Neuron (in vitro differentiated cells): ENCODE measurements around the gene CSGALNACT2.
"Not testable (repeated sequence)": the region's sequence is repeated elsewhere in the genome, so short reads cannot be mapped to it uniquely, and the experiment has no call there.

Source experiments
- H2AFZ ChIP-seq: one replicate; pipeline ENCODE4 v1.6.1; 2013; ENCODE audit warnings: low read depth, mild to moderate bottlenecking, inconsistent platforms, low read length, moderate library complexity
- H3K27me3 ChIP-seq: one replicate; pipeline ENCODE4 v1.6.1; 2013; ENCODE audit warnings: low read length; ENCODE audit not compliant: insufficient read depth
- H3K36me3 ChIP-seq: one replicate; pipeline ENCODE4 v1.6.1; 2013; ENCODE audit warnings: low read length; ENCODE audit not compliant: insufficient read depth
- H3K4me1 ChIP-seq: one replicate; pipeline ENCODE4 v1.6.1; 2013; ENCODE audit warnings: low read length; ENCODE audit not compliant: insufficient read depth
- H3K4me3 ChIP-seq: 2 replicates; pipeline ENCODE4 v1.5.1; 2013; ENCODE audit warnings: mild to moderate bottlenecking, low read length, moderate library complexity
- H3K9me3 ChIP-seq: one replicate; pipeline ENCODE4 v1.6.1; 2013; ENCODE audit warnings: low read length

The CSGALNACT2 gene

GRCh38 chr10:43211431-43212042 lies 73.3 kb downstream of the CSGALNACT2 start:
- Histone ChIP-seq H3K4me3 (no peak overlapping the region), H3K9me3 (no peaks in the 10 kb centered on the region), H3K36me3 (no peaks in the 10 kb centered on the region), H3K27me3 (peaks cover 13% of the 10 kb centered on the region), H2AFZ (no peak overlapping the region), H3K4me1 (no peaks in the 10 kb centered on the region)

- Histone ChIP-seq H3K9me3 (no peaks in the 10 kb centered on the region), H2AFZ (no peak overlapping the region), H3K4me3 (no peak overlapping the region), H3K4me1 (no peaks in the 10 kb centered on the region), H3K27me3 (peaks cover 13% of the 10 kb centered on the region), H3K36me3 (no peaks in the 10 kb centered on the region)
Observed at GRCh38 chr10:43212043-43212721, 73.9 kb downstream of the CSGALNACT2 start.

DNA sequence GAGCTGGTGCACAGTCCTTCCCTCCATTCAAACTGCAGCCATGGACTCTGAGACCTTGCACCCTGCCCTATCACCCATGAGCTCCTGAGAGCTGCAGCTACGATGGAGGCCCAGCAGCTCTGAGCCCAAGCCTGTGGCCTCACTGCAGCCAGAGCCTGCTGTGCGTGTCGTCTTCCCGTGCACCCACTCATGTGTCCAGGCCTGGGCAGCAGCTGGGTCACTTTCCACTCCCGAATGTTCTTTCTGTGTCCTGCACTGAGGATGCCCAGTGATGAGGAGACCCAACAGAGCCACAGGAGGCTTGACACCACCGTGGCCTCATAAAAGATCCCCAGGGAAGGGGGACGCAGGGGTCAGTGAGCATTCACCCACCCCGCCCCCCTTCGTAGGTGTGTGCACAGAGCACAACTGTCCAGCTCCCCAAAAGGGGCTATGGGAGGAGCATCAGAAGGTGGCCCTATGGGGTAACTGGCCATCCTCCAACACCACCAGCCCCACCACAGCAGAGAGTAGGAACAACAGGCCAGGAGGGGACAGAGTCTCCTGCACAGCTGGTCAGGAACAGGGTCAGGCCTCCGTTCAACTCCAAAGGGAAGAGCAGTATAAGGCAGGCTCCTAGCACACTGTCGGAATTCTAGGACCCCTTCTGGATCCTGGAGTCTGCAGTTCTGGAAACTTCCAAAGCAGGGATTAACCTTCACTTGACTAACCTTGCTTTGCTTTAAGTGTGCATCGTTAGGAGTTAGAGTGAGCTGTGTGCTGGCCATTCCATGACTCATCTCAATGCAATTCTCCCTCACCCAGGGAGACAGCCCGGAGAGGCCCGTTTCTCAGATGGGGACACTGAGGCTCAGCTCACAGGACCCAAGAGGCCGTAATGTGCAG lies 76.1 kb downstream of the CSGALNACT2 start:
- Histone ChIP-seq H3K27me3 (peaks cover 20% of the 10 kb centered on the region), H3K36me3 (no peaks in the 10 kb centered on the region), H3K4me3 (no peak overlapping the region), H3K9me3 (no peaks in the 10 kb centered on the region), H3K4me1 (peaks cover 12% of the 10 kb centered on the region), H2AFZ (no peak overlapping the region)

- H3K9me3 ChIP-seq: no peaks in the 10 kb centered on the region
- no peaks in the 10 kb centered on the region for H3K36me3 ChIP-seq
- H3K4me3 ChIP-seq: no peak overlapping the region
- H3K27me3 ChIP-seq: peaks cover 20% of the 10 kb centered on the region
- peaks cover 12% of the 10 kb centered on the region for H3K4me1 ChIP-seq
- H2AFZ ChIP-seq: no peak overlapping the region
Observed at GRCh38 chr10:43214956-43215561, 76.8 kb downstream of the CSGALNACT2 start.

DNA sequence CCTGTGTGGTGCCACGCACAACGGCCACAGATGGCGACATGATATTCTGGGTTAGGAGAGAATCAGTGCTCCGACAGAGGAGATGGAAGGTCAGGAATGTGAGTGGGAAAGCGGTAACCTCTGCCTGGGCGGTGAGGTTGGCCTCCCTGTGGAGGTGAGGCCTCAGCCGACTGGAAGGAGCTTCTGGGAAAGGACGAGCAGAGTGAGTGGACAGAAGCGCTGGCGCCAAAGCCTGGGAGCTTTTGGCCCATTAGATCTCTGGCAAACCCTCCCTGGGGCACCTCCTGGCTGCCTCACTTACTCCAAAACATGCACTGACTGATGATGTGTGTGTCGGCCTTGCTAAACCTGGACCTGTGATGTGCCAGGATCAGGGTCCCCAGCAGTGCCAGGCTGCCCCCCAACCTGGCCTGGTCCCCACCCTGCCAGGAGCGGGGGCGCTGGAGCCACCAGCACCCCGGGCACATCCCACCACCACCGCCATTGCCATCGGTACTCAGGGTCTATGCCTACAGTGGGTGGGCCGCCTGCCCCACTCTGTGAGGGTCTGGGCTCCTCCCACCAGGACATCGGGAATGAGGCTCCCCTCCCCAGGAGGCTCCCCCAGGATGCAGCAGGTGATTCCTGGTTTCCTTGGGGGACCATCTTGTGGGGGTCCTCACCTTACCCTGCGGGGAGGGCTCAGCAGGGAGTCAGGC lies 77.7 kb downstream of the CSGALNACT2 start:
- Histone ChIP-seq H3K36me3 (no peaks in the 10 kb centered on the region), H3K4me1 (peaks cover 12% of the 10 kb centered on the region), H3K27me3 (peaks cover 16% of the 10 kb centered on the region), H3K4me3 (no peak overlapping the region), H2AFZ (no peak overlapping the region), H3K9me3 (no peaks in the 10 kb centered on the region)

- no peak overlapping the region for H2AFZ ChIP-seq
- peaks cover 12% of the 10 kb centered on the region for H3K27me3 ChIP-seq
- H3K4me3 ChIP-seq: no peak overlapping the region
- no peaks in the 10 kb centered on the region for H3K9me3 ChIP-seq
- H3K4me1 ChIP-seq: peaks cover 12% of the 10 kb centered on the region
- H3K36me3 ChIP-seq: no peaks in the 10 kb centered on the region
Observed at GRCh38 chr10:43216931-43217562, 78.8 kb downstream of the CSGALNACT2 start.

DNA sequence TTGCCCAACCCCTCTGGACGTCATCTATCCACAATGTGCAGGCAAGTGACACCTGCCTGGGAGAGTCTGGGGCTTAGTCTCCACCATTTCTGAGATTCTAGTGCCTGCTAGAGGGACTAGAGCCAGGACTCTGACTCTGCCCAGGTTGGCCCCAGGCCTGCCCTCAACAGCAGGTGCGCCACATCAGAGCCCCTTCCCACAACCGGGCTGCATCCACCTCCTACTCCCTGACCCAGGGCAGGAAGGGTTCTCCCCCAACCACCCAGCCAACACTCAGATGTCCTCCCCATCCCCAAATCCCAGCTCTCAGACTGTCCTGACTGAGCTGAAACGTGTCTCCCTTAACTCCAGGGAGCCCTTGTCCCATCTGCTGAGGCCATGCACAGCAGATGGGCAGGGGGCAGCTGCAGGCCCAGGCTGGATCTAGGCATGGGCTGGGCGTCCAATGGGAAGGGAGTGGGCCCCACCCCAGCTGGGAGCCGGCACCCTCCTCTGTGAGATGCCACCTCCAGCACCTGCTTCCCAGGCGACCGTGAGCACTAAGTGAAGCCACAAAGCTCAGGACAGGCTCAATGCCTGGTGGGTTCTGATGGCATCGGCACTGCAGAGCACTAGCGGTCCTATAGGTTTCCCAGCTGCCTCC lies 79.4 kb downstream of the CSGALNACT2 start:
- Histone ChIP-seq H3K4me3 (no peak overlapping the region), H3K27me3 (peaks cover 12% of the 10 kb centered on the region), H3K36me3 (no peaks in the 10 kb centered on the region), H3K9me3 (no peaks in the 10 kb centered on the region), H2AFZ (no peak overlapping the region), H3K4me1 (peaks cover 12% of the 10 kb centered on the region)

GRCh38 chr10:43218206-43218950 lies 80.1 kb downstream of the CSGALNACT2 start:
- no peak overlapping the region for H2AFZ ChIP-seq
- peaks cover 13% of the 10 kb centered on the region for H3K27me3 ChIP-seq
- H3K4me1 ChIP-seq: peaks cover 12% of the 10 kb centered on the region
- H3K36me3 ChIP-seq: no peaks in the 10 kb centered on the region
- no peaks in the 10 kb centered on the region for H3K9me3 ChIP-seq
- H3K4me3 ChIP-seq: no peak overlapping the region

DNA sequence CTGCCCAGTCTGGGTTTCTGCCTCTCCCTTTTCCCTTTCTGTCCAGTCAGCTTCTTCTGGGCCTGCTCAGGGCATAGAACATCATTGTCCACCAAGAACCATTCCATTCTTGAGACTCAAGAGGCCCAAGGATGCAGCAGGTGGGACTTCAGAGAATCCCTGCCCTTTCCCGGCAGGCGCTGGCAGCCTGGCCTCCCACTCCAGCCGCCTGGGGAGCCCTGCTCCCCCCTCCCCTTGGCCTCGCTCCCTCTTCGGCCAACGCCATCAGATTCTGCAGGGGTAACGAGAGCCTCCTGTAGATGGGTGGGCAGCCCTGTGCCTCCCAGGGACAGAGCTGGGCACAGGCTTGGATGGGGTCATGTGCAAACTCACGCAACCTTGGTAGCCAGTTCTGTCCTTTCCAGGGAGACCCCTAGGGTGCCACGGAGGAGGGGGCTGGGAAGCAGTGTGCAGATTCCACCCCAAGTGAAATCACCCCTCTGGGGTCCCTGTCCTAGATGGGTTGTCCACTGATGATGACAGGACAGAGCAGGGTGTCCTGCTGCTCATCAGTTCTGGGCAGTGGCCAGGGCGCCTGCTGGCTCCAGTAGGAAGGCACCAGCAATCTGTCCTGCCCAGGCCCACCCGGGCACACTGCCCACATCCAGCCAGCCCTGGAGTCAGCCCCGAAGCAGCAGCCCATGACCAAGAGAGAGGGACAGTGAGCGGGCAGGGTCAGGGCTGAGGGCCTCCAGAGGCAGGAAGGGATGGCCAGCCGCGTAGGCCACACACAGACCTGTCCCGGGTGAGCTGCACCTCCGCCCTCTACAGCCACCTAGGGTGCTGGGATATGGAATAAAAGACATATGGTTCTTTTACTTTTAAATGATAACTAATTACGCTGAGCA lies 80.9 kb downstream of the CSGALNACT2 start:
- Histone ChIP-seq H3K4me3 (no peak overlapping the region), H3K36me3 (no peaks in the 10 kb centered on the region), H2AFZ (no peak overlapping the region), H3K27me3 (peaks cover 13% of the 10 kb centered on the region), H3K9me3 (no peaks in the 10 kb centered on the region), H3K4me1 (peaks cover 12% of the 10 kb centered on the region)

GRCh38 chr10:43219848-43220247 lies 81.6 kb downstream of the CSGALNACT2 start:
- Histone ChIP-seq H3K4me1 (peaks cover 12% of the 10 kb centered on the region), H3K27me3 (peaks cover 15% of the 10 kb centered on the region), H3K4me3 (no peak overlapping the region), H3K36me3 (no peaks in the 10 kb centered on the region), H3K9me3 (no peaks in the 10 kb centered on the region), H2AFZ (no peak overlapping the region)

DNA sequence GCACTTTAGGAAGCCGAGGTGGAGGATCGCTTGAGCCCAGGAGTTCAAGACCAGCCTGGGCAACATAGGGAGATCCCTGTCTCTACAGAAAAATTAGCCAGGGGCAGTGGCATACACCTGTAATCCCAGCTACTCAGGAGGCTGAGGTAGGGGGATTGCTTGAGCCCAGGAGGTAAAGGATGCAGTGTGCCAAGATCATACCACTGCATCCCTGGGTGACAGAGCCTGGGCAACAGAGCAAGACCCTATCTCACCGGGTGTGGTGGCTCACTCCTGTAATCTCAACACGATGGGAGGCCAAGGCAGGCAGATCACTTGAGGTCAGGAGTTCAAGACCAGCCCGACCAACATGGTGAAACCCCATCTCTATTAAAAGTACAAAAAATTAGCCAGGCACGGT lies 82.0 kb downstream of the CSGALNACT2 start:
- H3K4me1 ChIP-seq: peaks cover 12% of the 10 kb centered on the region
- H3K36me3 ChIP-seq, H3K9me3 ChIP-seq, H2AFZ ChIP-seq, H3K4me3 ChIP-seq: not testable (repeated sequence)
- peaks cover 15% of the 10 kb centered on the region for H3K27me3 ChIP-seq
